Astrocyte (in vitro differentiated cells and primary cell): ENCODE measurements around the gene OR2V1. TPM values are rescaled to one million over a fixed set of nuclear protein-coding genes. Genes with fewer than 3 reads are reported as not detected.

Experiments
- DNase-seq: peaks from one replicate; pipeline ENCODE4 v3.0.0-alpha.2; 2010; ENCODE audit warnings: low read depth
- FAIRE-seq: peaks from 2 replicates; lab custom pipeline; 2011; peaks lifted over from hg19 to GRCh38; lab: Jason Lieb, UNC
- H2AFZ ChIP-seq: 2 replicates; pipeline ENCODE4 v1.6.0; 2012; ENCODE audit warnings: low read depth, low read length, inconsistent platforms
- H3K27ac ChIP-seq: 2 replicates; pipeline ENCODE4 v1.5.1; 2011; ENCODE audit warnings: low read depth, low read length, inconsistent platforms
- H3K27me3 ChIP-seq: 2 replicates; pipeline ENCODE4 v1.6.0; 2011; ENCODE audit warnings: low read length, inconsistent platforms; ENCODE audit not compliant: insufficient read depth
- H3K36me3 ChIP-seq: 2 replicates; pipeline ENCODE4 v1.5.1; 2011; ENCODE audit warnings: low read length, inconsistent platforms; ENCODE audit not compliant: insufficient read depth
- H3K4me1 ChIP-seq: 2 replicates; pipeline ENCODE4 v1.5.1; 2011; ENCODE audit warnings: low read length, inconsistent platforms; ENCODE audit not compliant: insufficient read depth
- H3K4me2 ChIP-seq: 2 replicates; pipeline ENCODE4 v1.6.0; 2012; ENCODE audit warnings: low read length, inconsistent platforms
- H3K4me3 ChIP-seq: 2 replicates; pipeline ENCODE4 v1.5.1; 2011; ENCODE audit warnings: low read depth, mild to moderate bottlenecking, low read length, inconsistent platforms; ENCODE audit not compliant: insufficient read depth
- H3K79me2 ChIP-seq: 2 replicates; pipeline ENCODE4 v1.6.0; 2012; ENCODE audit warnings: mild to moderate bottlenecking, low read length, inconsistent platforms; ENCODE audit not compliant: insufficient read depth
- H3K9ac ChIP-seq: 2 replicates; pipeline ENCODE4 v1.6.0; 2012; ENCODE audit warnings: mild to moderate bottlenecking, low read length, inconsistent platforms
- H3K9me3 ChIP-seq: 2 replicates; pipeline ENCODE4 v1.5.1; 2012; ENCODE audit warnings: low read depth, mild to moderate bottlenecking, low read length, inconsistent platforms; ENCODE audit not compliant: insufficient read depth
- H4K20me1 ChIP-seq: 2 replicates; pipeline ENCODE4 v1.6.0; 2012; ENCODE audit warnings: low read length, inconsistent platforms; ENCODE audit not compliant: insufficient read depth
- H3K27ac Mint-ChIP-seq: one replicate; pipeline ENCODE4 v1.8.0; 2021; ENCODE audit warnings: mild to moderate bottlenecking, mixed read lengths; ENCODE audit not compliant: unreplicated experiment
- H3K27me3 Mint-ChIP-seq: one replicate; pipeline ENCODE4 v1.8.0; 2021; ENCODE audit warnings: low read depth, mixed read lengths; ENCODE audit not compliant: unreplicated experiment
- H3K36me3 Mint-ChIP-seq: one replicate; pipeline ENCODE4 v1.8.0; 2021; ENCODE audit warnings: low read depth, mixed read lengths; ENCODE audit not compliant: unreplicated experiment
- H3K4me1 Mint-ChIP-seq: one replicate; pipeline ENCODE4 v1.8.0; 2021; ENCODE audit warnings: low read depth, mixed read lengths; ENCODE audit not compliant: unreplicated experiment
- H3K4me3 Mint-ChIP-seq: one replicate; pipeline ENCODE4 v1.8.0; 2021; ENCODE audit warnings: mild to moderate bottlenecking, moderate library complexity, mixed read lengths; ENCODE audit not compliant: unreplicated experiment
- H3K9me3 Mint-ChIP-seq: one replicate; pipeline ENCODE4 v1.8.0; 2021; ENCODE audit warnings: mild to moderate bottlenecking, mixed read lengths; ENCODE audit not compliant: unreplicated experiment
- CTCF ChIP-seq: IDR thresholded peaks from 2 replicates; pipeline ENCODE4 v1.5.1; 2011; ENCODE audit warnings: low read depth, mild to moderate bottlenecking, inconsistent platforms, low read length, moderate library complexity; ENCODE audit not compliant: insufficient read depth
- EZH2 ChIP-seq: IDR thresholded peaks from 2 replicates; pipeline ENCODE4 v1.6.1; 2012; ENCODE audit warnings: mild to moderate bottlenecking, low read length, inconsistent platforms; ENCODE audit not compliant: insufficient read depth
- total RNA-seq: library from RNA; stranded (reverse); gene quantifications from 2 replicates; pipeline ENCODE4 v1.2.1, GENCODE V29; 2021

OR2V1 gene
- total RNA-seq, 1 donor from 2014 or later = not detected

- Mint-ChIP-seq H3K36me3 (peaks cover 2% of the 10 kb centered on the region), H3K27me3 (peaks cover 32% of the 10 kb centered on the region), H3K27ac (no peak overlapping the region), H3K9me3 (peaks cover 5% of the 10 kb centered on the region), H3K4me1 (peaks cover 2% of the 10 kb centered on the region), H3K4me3 (no peak overlapping the region)
- H4K20me1 ChIP-seq = no peaks in the 10 kb centered on the region
- H3K9me3 ChIP-seq = no peaks in the 10 kb centered on the region
- no peak for FAIRE-seq
- H3K9ac ChIP-seq = no peak overlapping the region
- no peak overlapping the region for H3K4me3 ChIP-seq
- TF ChIP-seq EZH2 (no peak), CTCF (no peak)
- H2AFZ ChIP-seq = no peak overlapping the region
- no peaks in the 10 kb centered on the region for H3K79me2 ChIP-seq
- DNase-seq = no peak
- H3K4me1 ChIP-seq = no peaks in the 10 kb centered on the region
- no peaks in the 10 kb centered on the region for H3K36me3 ChIP-seq
- no peak overlapping the region for H3K27ac ChIP-seq
- H3K27me3 ChIP-seq = no peaks in the 10 kb centered on the region
- no peak overlapping the region for H3K4me2 ChIP-seq
Measured at GRCh38 chr5:181142054-181142453, 11.1 kb upstream of the OR2V1 start.

GRCh38 chr5:181140766-181141165 is 9.8 kb upstream of the OR2V1 start:
- H3K27ac ChIP-seq = no peak overlapping the region
- H3K4me1 Mint-ChIP-seq = peaks cover 2% of the 10 kb centered on the region
- H3K27ac Mint-ChIP-seq = no peak overlapping the region
- H3K36me3 ChIP-seq = no peaks in the 10 kb centered on the region
- no peaks in the 10 kb centered on the region for H3K4me1 ChIP-seq
- FAIRE-seq = no peak
- H4K20me1 ChIP-seq = no peaks in the 10 kb centered on the region
- no peak overlapping the region for H2AFZ ChIP-seq
- H3K9ac ChIP-seq = no peak overlapping the region
- no peaks in the 10 kb centered on the region for H3K27me3 ChIP-seq
- peaks cover 5% of the 10 kb centered on the region for H3K9me3 Mint-ChIP-seq
- DNase-seq = no peak
- peaks cover 2% of the 10 kb centered on the region for H3K36me3 Mint-ChIP-seq
- H3K4me3 ChIP-seq = no peak overlapping the region
- H3K27me3 Mint-ChIP-seq = peaks cover 24% of the 10 kb centered on the region
- no peak overlapping the region for H3K4me3 Mint-ChIP-seq
- no peaks in the 10 kb centered on the region for H3K9me3 ChIP-seq
- TF ChIP-seq CTCF (no peak), EZH2 (no peak)
- no peaks in the 10 kb centered on the region for H3K79me2 ChIP-seq
- H3K4me2 ChIP-seq = no peak overlapping the region

GRCh38 chr5:181138258-181138657 is 7.3 kb upstream of the OR2V1 start:
- no peak overlapping the region for H3K27ac ChIP-seq
- H3K9me3 ChIP-seq = no peaks in the 10 kb centered on the region
- H3K9ac ChIP-seq = no peak overlapping the region
- H3K27me3 Mint-ChIP-seq = peaks cover 17% of the 10 kb centered on the region
- H3K4me1 ChIP-seq = no peaks in the 10 kb centered on the region
- TF ChIP-seq EZH2 (no peak), CTCF (no peak)
- no peaks in the 10 kb centered on the region for H3K79me2 ChIP-seq
- H3K9me3 Mint-ChIP-seq = peaks cover 5% of the 10 kb centered on the region
- no peak overlapping the region for H3K4me3 ChIP-seq
- no peak overlapping the region for H3K4me2 ChIP-seq
- peak overlapping the region; percentile 41 for H3K27ac Mint-ChIP-seq
- H3K4me3 Mint-ChIP-seq = no peak overlapping the region
- DNase-seq (no peak), FAIRE-seq (no peak)
- peaks cover 2% of the 10 kb centered on the region for H3K36me3 Mint-ChIP-seq
- H2AFZ ChIP-seq = no peak overlapping the region
- H3K4me1 Mint-ChIP-seq = peaks cover 2% of the 10 kb centered on the region
- no peaks in the 10 kb centered on the region for H4K20me1 ChIP-seq
- H3K27me3 ChIP-seq = no peaks in the 10 kb centered on the region
- H3K36me3 ChIP-seq = no peaks in the 10 kb centered on the region
